HG02870 (cell line): ENCODE data around the gene RPL14.
"Not testable (repeated sequence)": the region's sequence is repeated elsewhere in the genome, so short reads cannot be mapped to it uniquely, and the experiment has no call there.

Experiments
- ATAC-seq: cut with Tn5 transposase; IDR thresholded peaks from one replicate; pipeline ENCODE4 v1.9.1; 2021; ENCODE audit warnings: mild to moderate bottlenecking, moderate library complexity; ENCODE audit not compliant: unreplicated experiment

The RPL14 gene

DNA sequence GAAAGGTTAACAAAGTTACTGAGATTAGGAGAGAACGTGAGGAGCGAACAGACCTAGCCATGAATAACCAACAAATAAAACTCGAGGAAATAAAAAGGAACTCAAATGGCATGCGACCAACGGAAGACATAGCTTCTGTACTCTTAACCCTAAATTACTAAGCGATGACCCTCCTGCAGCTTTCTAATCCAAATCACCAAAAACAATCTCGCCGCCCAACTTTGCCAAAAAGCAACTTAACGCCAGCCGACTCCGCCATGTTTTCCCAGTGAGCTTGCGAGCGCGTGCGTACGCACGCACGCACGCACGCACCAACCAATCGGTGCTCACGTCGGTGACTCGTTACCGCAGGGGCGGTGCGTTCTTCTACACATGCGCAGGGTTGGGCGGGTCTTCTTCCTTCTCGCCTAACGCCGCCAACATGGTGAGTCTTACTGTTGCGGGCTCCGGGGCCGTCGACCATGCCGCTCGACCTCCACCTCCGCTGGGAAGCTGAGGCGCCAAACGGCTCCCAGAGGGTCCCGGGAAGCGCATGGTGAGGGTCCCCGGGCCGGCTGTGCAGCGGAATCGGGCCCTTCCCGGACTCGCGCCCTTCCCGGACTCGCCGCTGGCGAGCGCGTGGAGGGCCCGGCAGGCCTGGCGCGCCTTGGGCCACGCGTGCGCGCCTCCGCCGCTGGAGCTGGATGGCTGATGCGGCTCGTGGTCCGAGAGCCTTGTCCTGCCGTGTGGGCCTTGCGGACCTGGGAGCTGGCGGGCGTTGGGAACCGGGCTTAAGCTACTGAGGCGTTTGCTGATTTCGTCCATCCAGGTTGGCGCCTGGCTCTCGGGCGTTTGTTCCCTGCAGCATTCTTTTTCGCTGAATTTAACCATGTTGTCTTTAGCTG is at the start of gene RPL14:
TSS of gene RPL14 (plus strand) at position 400 of the 884 bp plus-strand sequence. CDS start at position 533, 133 bp downstream.
- peak; percentile 52 for ATAC-seq

DNA sequence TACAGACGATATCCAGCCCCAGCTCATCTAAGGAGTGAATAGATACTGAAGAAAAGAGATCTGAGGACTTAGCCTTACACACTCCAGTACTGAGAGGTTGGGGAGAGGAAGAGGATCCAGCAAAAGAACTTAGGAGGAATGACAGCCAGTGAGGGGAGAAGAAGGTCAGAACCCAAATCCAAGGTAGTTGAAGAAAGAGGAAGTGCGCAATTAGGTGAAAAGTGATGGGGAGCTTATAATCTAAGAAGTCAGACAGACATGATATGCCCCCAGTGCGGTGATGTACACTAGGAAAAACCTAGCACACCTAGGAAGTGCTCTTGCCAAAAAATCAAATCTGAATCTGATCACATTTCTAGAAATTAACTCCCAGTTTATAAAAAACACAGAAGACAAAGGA is 49.5 kb upstream of the RPL14 start:
- no peak for ATAC-seq

DNA sequence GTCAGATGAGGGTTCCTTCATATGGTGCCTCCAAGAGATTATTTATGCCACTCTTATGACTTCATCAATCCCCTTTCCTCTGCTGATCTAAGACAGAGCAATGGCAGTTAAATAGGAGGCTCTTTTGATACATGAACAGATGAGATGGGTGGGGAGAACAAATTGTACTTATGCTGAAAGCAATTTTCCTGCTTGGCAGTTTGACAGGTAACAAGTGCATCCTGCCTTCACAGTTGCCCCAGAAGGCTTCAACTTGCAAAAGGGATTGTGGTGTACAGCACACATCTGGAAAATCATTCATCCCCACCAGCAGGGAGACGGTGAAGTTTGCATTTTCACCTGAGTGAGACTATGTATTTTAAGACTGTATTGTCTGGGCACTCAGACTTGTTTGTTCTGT is 42.9 kb upstream of the RPL14 start:
- no peak for ATAC-seq

DNA sequence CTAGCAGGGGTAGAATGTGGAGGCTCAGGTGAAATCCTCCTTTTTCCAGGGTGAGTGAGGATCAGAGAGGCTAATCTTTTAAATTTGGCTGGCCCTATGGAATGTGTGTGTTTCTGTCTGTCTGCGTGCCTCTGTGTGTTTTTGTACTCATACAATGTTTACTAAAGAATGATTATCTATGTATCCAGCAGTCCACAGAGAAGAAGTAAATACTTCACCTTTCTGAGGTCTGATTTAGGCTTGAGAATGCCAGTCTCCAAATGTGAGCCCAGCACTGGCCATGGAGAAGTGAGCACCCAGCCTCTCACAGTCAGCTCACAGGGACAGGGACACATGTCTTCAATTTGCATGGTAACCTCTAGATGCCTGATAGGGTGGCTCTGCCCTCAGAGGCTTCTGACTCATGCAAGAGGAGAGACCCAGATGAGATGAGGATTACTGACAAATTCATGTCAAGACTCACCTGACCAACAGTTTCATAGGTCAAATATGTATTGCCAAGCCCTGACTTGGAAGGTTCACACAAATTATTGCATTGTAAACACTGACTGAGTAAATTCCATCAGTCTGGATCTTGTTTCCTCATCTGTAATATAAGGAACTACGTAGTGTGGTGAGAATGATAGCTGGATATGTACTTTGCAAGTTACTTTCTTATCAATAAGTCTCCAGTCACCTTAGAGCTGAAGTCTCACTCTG is 39.1 kb upstream of the RPL14 start:
- no peak for ATAC-seq

DNA sequence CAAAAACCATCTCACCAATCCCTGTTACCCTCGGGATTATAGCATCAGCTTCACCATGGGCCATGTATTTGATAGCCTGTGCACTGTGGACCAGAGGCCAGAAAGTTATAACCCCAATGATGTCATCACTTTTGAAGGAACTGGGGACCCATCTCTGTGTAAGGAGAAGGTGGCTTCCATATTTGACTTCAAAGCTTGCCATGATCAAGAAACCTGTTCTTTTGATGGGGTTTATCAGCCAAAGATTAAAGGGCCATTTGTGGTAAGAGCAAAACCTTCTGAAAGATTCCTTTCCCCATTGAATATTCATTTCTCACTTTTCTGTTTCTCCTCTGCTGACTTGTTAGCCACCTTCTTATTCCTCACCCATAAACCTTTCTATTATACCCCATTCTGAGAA is 34.3 kb upstream of the RPL14 start:
- no peak for ATAC-seq

DNA sequence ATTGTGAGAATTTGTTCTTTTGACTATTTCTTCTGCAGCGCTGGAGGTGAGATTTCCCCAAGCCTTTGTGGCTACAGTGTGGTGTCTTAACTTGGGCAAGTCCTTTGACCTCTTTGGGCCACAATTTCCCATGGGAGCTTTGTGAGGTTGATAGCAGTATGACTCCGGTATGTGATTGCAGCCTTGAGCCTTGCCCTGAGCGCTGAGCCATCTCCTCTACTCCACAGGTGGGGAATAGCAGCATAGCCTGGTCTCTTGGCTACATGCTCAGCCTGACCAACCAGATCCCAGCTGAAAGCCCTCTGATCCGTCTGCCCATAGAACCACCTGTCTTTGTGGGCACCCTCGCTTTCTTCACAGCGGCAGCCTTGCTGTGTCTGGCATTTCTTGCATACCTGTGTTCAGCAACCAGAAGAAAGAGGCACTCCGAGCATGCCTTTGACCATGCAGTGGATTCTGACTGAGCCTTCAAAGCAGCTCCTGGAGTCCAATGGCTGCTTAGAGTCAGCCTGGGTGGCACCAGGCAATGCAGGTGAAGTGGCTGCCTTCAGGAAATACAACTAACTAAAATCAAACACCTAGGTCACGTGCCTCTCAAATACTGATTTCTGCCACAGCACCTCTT is 30.0 kb upstream of the RPL14 start:
- no peak for ATAC-seq

DNA sequence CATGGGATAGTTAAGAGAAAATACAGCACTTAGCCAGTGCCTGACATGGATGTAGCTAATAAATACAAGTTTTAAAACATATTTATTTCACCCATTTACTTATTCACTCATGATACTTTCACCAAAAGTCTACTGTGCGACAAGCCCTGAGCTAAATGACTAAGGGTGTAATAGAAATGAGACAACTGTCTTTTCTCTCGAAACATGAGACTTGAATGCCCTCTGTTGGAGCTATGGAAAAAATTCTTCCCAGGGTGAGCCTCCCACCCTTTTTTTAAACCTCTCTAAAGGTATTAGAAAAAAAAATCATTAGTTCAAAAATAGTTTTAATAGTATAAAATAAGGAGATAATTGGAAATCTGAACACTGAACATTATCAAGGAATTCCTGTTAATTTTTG is 24.3 kb upstream of the RPL14 start:
- ATAC-seq: no peak

DNA sequence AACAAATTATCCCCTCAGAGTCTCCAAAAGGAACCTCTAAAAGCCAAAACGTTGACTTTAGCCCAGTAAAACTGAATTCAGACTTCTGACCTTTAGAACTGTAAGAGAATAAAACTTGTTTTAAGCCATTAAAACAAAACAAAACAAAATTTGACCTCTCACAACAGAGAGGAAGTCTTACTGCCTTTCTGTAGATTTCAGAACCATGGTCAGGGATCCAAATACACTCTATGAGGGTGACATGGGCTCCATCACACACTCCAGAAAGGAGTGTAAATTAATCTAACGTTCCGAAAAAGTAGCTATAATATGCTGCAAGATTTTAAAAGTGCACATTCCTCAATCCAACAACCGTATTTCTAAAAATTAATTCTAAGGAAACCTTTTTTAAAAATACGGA is 19.2 kb upstream of the RPL14 start:
- no peak for ATAC-seq

DNA sequence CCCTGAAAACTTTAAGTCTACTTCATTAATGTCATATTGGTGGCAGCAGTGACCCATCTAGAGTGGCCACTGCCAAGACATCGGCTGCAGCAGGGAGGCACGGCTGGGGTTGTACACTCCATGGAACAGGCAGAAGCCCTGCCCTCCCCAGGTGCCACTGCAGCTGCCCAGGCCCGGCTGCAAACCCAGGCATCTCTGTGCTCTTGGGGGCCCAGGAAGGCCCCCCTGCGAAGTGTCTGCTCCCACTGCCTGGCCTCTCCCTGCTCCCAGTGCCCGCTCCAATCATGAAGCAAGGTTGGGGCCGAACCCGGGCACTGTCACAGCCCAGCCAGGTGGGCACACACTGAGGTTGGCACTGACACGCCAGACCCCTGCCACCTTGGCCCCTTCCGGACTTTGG is 12.1 kb upstream of the RPL14 start:
- ATAC-seq: no peak

DNA sequence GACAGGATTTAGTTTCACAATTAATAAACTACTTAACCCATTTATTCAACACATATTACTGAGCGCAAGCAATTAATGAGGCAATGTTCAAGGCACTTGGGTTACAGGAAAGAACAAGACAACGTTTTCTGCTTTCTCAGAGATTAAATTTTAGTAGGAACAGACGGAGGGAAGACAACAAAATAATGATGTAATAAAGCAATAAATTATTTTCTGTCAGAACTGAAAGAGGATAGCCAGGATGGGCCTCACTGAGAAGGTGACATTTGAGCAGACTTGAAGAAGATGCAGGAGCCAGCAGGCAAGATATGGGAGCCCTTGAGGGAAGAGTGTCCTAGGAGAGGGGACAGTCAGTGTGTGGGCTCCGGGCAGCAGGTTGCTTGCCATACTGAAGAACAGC is 11.3 kb upstream of the RPL14 start:
- ATAC-seq: no peak

DNA sequence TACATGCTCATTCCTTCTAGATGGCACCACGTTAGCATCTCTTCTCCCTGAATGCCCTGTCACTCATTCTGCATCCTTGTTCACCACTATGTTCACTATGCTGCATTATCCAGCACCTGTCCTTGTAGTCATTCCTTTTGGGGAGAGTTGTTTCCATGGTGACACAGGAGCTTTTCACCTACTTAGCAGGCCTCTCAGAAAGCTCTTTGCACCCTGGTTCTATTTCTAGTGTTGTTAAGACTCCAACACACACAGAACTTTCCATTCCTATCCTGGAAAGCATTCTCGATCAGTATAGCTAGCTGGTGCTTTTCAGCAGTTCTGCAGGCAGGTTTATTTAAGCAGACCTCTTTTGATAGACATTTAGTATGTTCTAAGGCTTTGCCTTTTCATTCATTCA is 6.7 kb upstream of the RPL14 start:
- no peak for ATAC-seq

DNA sequence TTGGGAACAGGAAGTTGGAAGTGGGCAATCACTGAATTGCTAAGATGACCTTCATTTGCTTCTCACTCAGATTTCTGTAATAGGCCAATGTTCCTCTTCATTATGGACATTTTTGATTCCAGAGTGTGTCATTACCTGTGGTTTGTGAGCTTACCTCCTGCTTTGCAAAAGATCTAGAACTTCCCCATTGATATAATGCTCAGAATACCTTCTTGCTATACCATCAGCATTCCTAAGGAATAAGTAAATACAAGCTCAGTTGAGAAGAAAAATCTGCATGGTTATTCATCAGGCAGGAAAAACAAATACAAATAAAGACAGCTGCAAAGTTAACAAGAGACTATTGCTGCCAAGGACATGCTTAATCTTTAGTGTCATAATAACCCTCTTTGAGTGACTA is 5.6 kb upstream of the RPL14 start:
- ATAC-seq: no peak

DNA sequence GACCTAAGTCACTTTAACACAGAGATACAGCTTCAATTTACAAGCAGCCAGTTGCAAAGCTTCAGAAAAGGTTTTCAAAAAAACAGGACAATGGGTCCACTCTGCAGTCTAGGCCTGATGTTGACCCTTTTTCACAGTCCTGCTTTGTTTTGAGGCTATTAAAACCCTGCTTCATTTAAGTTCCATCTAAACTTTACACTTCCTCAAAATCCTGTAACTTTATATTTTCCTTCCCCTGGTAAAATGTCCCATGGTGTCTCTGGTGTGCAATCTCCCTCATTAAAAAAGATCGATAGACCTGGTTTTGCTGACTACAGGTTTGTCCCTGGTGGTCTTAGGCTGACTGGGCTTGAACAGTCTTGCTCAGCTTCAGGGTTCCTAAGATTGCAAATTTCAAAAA is 5.1 kb upstream of the RPL14 start:
- no peak for ATAC-seq

DNA sequence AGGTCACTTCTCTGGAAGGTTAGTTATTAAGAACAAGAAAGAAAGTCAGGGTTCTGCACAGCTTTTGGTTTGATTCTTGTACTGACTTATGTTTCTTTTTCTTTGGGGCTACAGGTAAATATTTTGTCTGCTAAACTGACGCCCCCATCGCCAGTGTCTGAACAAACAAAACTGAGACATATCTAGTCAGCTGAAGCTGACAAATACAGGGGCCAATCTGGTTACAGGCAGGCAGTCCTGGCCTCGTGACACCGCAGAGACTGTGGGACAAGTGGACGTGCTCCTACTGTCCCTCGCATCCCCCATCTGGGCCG is 4.6 kb upstream of the RPL14 start:
- ATAC-seq: no peak

DNA sequence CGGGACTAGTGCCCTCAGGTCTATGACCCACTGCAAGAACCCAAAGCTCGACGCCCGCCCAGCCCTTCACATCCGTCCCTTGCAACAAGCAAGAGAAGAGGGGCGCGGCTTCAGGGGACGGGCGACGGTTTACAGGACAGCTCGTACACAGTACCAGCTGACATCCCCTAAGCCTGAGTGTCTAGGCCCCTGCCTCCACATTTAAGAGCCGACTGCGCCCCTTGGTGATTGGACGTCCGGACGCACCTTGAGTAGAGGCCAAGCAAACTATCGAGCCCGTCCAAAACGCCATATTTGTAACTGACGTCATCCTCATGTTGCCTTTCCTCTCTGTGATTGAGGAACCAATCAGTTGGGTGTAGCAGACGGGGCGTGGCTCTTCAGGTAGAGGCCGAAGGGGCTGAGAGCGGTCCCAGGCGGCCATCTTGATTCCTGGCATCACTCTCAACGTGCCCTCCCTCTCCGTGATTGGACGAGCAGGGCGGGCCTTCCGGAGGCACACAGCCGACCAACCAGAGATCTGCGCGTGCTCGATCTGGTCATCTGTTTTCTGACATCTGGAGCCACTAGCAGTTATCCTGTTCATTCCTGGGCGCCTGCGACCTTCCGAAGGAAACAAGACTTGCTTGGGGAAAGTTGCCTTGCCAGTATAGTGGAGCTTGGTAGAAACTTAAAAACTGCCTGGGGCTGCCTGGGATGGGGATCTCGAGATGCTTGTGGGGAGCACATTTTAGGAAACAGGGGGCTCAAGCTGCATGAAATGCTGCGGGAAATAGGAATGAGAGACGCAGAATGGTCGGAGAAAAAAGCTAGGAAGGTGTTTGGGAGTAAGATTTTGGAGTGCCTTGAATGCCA is 4.0 kb upstream of the RPL14 start:
- peak; percentile 94 for ATAC-seq

DNA sequence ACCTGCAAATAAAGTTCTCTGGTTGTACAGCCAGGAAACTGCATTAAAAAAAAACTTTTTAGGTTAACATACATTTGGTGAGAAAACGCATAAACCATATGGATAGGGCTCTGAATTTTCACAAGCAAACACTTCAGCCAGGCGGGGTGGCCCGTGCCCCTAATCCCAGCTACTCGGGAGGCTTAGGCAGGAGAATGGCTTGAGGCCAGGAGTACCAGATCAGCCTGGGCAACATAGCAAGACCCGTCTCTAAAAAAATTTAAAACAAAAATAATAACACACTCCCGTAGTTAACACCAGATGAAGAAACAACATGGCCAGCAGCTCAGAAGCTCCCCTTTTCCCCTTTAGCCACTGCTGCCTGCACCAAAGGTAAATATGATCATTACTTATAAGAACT is 3.2 kb upstream of the RPL14 start:
- ATAC-seq: no peak

DNA sequence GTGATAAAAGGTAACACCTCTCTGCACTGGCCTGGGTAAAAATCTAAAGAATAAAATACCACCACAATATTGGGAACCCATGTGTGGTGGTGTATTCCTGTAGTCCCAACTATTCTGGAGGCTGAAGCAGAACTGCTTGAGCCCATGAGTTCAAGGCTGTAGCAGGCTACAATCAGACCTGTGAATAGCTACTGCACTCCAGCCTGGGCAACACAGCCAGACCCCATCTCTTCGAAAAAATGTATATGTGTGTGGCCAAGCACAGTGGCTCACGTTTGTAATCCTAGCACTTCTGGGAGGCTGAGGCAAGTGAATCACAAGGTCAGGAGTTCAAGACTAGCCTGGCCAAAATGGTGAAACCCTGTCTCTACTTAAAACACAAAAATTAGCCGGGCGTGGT is 1.8 kb upstream of the RPL14 start:
- no peak for ATAC-seq

DNA sequence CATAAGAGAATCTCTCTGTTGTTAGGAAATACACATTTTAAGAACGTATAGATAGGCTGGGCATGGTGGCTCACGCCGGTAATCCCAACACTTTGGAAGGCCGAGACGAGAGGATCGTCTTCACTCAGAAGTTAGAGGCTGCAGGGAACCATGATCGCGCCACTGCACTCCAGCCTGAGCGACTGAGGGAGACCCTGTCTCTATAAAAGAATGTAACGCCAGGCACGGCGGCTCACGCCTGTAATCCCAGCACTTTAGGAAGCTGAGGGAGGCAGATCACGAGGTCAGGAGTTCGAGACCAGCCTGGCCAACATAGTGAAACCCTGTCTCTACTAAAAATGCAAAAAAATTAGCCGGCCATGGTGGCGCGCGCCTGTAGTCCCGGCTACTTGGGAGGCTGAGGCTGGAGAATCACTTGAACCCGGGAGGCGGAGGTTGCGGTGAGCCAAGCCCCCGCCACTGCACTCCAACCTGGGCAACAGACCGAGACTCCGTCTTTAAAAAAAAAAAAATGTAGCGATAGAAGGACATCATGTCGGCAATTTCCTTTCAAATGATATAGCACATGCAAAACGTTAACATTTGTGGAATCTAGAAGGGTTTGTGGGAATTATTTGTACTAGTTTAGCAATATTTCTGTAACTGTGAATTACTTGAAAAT is 730 bp upstream of the RPL14 start:
- ATAC-seq: no peak

DNA sequence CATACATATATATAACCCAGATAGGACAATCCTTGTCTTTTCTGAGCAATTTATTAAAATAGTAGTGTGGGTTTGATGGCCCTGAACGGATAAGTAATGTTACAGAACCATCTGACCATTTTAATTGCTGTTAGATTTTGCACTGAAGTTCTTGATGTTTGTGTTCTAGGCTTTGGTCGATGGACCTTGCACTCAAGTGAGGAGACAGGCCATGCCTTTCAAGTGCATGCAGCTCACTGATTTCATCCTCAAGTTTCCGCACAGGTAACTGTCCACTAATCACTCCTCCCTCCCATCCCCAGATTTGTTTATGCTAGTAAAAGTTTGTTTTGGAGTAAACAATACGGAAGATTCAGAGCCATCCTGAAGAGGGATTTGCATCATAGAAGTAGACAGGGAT is 1.3 kb downstream of the RPL14 start:
- no peak for ATAC-seq

DNA sequence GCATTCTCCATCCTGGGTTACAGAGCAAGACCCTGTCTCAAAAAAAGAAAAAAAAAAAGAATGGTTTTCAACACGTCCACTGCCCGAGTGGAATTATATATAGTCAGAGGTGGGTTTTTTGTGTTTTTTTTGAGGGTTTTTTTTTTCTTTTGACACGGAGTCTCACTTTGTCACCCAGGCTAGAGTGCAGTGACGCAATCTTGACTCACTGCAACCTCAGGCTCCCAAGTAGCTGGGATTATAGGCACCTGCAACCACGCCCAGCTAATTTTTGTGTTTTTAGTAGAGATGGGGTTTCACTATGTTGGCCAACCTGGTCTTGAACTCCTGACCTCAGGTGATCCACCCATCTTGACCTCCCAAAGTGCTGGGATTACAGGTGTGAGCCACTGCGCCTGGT is 3.3 kb downstream of the RPL14 start:
- ATAC-seq: not testable (repeated sequence)

DNA sequence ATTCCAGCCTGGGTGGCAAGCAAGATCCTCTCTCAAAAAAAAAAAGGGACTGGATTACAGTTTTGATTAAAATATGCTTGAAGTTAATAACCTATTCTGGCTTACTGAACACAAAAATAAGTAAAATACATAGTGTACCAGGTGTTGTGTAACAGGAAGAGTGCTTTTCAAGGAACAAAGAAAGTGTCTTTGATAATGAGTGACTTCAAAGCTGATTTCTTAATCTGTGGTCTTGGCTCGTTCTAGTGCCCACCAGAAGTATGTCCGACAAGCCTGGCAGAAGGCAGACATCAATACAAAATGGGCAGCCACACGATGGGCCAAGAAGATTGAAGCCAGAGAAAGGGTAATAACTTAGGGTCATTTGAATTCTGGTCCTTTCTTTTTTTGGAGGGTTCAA is 4.0 kb downstream of the RPL14 start:
- no peak for ATAC-seq
